ENCODE data around the gene HK2. TPM values are rescaled to one million over a fixed set of nuclear protein-coding genes. Genes with fewer than 3 reads are reported as not detected.
A peak's percentile ranks its signal among the peaks of the same experiment; 100 is the strongest.
"Not testable (repeated sequence)": the region's sequence is repeated elsewhere in the genome, so short reads cannot be mapped to it uniquely, and the experiment has no call there.

Gene HK2
- total RNA-seq, 1 experiment from 2014 or later, result 18.2 TPM

GRCh38 chr2:74893332-74893731 lies 59.4 kb downstream of the HK2 start:
- peak; percentile 93 for DNase-seq (ENCODE audit: low read depth)

GRCh38 chr2:74894272-74894981 lies 60.5 kb downstream of the HK2 start:
- DNase-seq (ENCODE audit: low read depth), result peak; percentile 79

- no peak for DNase-seq (ENCODE audit: low read depth)
These were observed 61.1 kb downstream of the HK2 start for GRCh38 chr2:74895001-74895400.

- no peak for DNase-seq (ENCODE audit: low read depth)
These were observed 62.3 kb downstream of the HK2 start for GRCh38 chr2:74896232-74896631.

GRCh38 chr2:74900225-74900624 lies 66.3 kb downstream of the HK2 start:
- DNase-seq (ENCODE audit: low read depth), result not testable (repeated sequence)

- no peak for DNase-seq (ENCODE audit: low read depth)
These were observed 68.4 kb downstream of the HK2 start for GRCh38 chr2:74902281-74902860.

- DNase-seq (ENCODE audit: low read depth), result no peak
These were observed 72.5 kb downstream of the HK2 start for GRCh38 chr2:74906395-74906794.

- DNase-seq (ENCODE audit: low read depth), result not testable (repeated sequence)
These were observed 73.6 kb downstream of the HK2 start for GRCh38 chr2:74907560-74907959.

- no peak for DNase-seq (ENCODE audit: low read depth)
These were observed 75.0 kb downstream of the HK2 start for GRCh38 chr2:74908748-74909444.

GRCh38 chr2:74910245-74910644 lies 76.3 kb downstream of the HK2 start:
- DNase-seq (ENCODE audit: low read depth), result no peak

GRCh38 chr2:74911061-74911460 lies 77.1 kb downstream of the HK2 start:
- DNase-seq (ENCODE audit: low read depth), result no peak

GRCh38 chr2:74915743-74916142 lies 81.8 kb downstream of the HK2 start:
- peak; percentile 74 for DNase-seq (ENCODE audit: low read depth)

GRCh38 chr2:74916394-74916793 lies 82.5 kb downstream of the HK2 start:
- DNase-seq (ENCODE audit: low read depth), result no peak

GRCh38 chr2:74917702-74918619 lies 84.0 kb downstream of the HK2 start:
- DNase-seq (ENCODE audit: low read depth), result peak; percentile 85

GRCh38 chr2:74919827-74920226 lies 85.9 kb downstream of the HK2 start:
- no peak for DNase-seq (ENCODE audit: low read depth)

GRCh38 chr2:74921236-74921736 lies 87.4 kb downstream of the HK2 start:
- DNase-seq (ENCODE audit: low read depth), result peak; percentile 8

GRCh38 chr2:74922592-74923227 lies 88.8 kb downstream of the HK2 start:
- peak; percentile 22 for DNase-seq (ENCODE audit: low read depth)

GRCh38 chr2:74924463-74925265 lies 90.7 kb downstream of the HK2 start:
- no peak for DNase-seq (ENCODE audit: low read depth)

- no peak for DNase-seq (ENCODE audit: low read depth)
These were observed 91.4 kb downstream of the HK2 start for GRCh38 chr2:74925361-74925786.

- no peak for DNase-seq (ENCODE audit: low read depth)
These were observed 93.7 kb downstream of the HK2 start for GRCh38 chr2:74927621-74928020.
